Mesothelial cell of epicardium (in vitro differentiated cells): ENCODE measurements around the gene CNTFR. TPM values are rescaled to one million over a fixed set of nuclear protein-coding genes. Genes with fewer than 3 reads are reported as not detected.

ENCODE experiments used
- DNase-seq, 2 experiments: peaks; one replicate each; pipeline ENCODE4 v3.0.0; 2021; ENCODE audit warnings: low spot score in 2 of 2; ENCODE audit not compliant: unreplicated experiment in 2 of 2
- H3K27ac Mint-ChIP-seq: 2 replicates; pipeline ENCODE4 v1.8.0; 2021; ENCODE audit warnings: mixed read lengths
- H3K27me3 Mint-ChIP-seq: 2 replicates; pipeline ENCODE4 v1.8.0; 2021; ENCODE audit warnings: low read depth, mixed read lengths
- H3K36me3 Mint-ChIP-seq: 2 replicates; pipeline ENCODE4 v1.8.0; 2021; ENCODE audit warnings: mixed read lengths
- H3K4me1 Mint-ChIP-seq: 2 replicates; pipeline ENCODE4 v1.8.0; 2021; ENCODE audit warnings: mixed read lengths
- H3K4me3 Mint-ChIP-seq: 2 replicates; pipeline ENCODE4 v1.8.0; 2021; ENCODE audit warnings: mild to moderate bottlenecking, moderate library complexity, mixed read lengths
- H3K9me3 Mint-ChIP-seq: 2 replicates; pipeline ENCODE4 v1.8.0; 2021; ENCODE audit warnings: mixed read lengths
- total RNA-seq: library from RNA; stranded (reverse); gene quantifications from 3 replicates; pipeline ENCODE4 v1.2.1, GENCODE V29; 2021
- TF ChIP-seq, protein P1 (sequence below): fragments of 200-600 bp; sonication (generic); IDR thresholded peaks from one replicate; pipeline ENCODE4 v1.5.0; 2021; ENCODE audit warnings: antibody characterized with exemption; ENCODE audit not compliant: unreplicated experiment

Gene CNTFR
- total RNA-seq, 1 donor from 2014 or later: 28.9 TPM

DNA sequence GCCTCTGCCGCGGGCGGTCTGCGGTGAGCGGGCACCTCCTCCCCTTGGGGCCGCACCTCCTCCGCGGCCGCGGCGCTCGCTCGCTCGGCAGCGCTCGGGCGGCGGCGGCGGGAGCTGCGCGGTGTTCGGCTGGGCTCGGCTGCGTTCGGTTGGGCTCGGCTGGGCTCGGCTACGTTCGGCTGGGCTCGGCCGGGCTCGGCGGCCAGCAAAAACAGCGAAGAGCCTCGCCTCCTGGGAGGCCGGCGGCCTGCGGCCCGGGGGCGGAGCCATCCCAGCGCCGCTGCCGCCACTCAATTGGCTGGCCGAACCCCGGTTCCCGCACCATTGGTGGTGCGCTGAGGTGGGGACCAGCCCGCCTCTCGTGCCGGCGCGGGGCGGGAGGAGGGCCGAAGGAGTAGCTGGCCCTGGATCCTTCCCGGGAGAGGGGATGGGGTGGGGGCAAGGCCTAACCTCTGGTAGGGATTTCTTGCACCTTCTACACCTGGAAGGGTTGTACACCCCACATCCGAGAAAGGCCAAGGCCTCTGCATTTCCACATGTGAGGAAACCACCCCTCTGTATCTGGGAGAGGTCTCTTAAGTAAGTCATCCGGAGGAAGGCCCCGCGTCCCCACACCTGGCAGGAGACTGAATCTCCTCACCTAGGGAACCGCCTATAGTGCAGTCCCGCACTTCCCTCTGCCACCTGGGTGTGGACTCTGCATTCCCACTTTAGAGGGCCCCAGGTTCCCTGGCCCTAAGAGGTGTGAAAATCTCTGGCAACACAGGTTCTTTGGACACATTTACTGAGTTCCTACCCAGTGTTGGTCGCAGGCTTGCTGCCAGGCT is 66.3 kb downstream of the CNTFR start, which contains the start of gene ENHO:
Gene ENHO (minus strand): TSS at position 20 of the 827 bp plus-strand sequence. CDS start 1,295 bp downstream, outside the sequence.
- Mint-ChIP-seq H3K4me3 (peak within 1 kb of the TSS; percentile 62), H3K4me1 (no peaks in the 10 kb centered on the region), H3K27ac (no peak within 1 kb of the TSS), H3K27me3 (peaks cover 64% of the 10 kb centered on the region), H3K36me3 (no peaks in the 10 kb centered on the region), H3K9me3 (no peaks in the 10 kb centered on the region)
- TF ChIP-seq, protein P1, sequence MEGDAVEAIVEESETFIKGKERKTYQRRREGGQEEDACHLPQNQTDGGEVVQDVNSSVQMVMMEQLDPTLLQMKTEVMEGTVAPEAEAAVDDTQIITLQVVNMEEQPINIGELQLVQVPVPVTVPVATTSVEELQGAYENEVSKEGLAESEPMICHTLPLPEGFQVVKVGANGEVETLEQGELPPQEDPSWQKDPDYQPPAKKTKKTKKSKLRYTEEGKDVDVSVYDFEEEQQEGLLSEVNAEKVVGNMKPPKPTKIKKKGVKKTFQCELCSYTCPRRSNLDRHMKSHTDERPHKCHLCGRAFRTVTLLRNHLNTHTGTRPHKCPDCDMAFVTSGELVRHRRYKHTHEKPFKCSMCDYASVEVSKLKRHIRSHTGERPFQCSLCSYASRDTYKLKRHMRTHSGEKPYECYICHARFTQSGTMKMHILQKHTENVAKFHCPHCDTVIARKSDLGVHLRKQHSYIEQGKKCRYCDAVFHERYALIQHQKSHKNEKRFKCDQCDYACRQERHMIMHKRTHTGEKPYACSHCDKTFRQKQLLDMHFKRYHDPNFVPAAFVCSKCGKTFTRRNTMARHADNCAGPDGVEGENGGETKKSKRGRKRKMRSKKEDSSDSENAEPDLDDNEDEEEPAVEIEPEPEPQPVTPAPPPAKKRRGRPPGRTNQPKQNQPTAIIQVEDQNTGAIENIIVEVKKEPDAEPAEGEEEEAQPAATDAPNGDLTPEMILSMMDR: no peak
- DNase-seq: peak; percentile 84 to 99

DNA sequence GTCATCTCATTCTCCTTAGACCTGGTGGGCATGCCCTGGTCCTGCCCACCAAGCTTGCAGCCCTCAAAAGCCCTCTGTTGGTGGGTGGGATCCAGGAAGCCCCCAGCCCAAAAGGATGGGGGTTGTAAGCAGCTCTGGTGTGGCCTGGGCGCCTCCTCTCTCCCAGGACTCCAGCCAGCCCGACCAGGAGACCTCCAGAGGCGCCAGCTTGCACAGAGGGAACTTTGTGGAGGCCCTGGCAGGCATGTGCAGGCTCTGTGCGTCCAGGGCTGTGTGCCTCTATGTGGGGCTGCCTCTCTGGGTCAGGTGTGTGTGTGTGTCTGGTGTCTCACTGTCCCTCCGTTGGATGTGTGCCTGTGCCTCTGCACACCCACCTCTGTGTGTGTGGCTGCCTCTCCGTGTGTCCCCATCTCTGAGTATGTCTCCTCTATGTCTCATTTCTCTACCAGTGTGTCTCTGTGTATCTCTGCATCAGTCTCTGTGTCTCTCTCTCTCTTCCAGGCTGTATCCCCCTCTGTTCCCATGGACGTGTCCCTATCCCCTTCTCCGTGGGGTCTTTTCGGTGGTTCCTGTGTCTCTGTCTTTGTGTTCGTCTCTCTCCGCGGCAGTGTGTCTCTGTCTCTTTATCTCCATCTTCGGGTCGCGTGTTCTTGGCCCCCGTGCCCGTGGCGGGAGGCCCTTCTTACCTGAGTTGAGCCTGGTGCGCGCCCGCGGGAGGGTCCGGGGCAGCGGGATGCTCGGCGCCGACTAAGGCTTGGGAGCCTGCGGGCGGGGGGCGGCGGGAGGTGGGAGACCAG is 67.2 kb downstream of the CNTFR start:
- DNase-seq: no peak
- TF ChIP-seq, protein P1: no peak
- Mint-ChIP-seq H3K27me3 (peaks cover 66% of the 10 kb centered on the region), H3K4me3 (peak overlapping the region; percentile 62), H3K27ac (no peak overlapping the region), H3K36me3 (no peaks in the 10 kb centered on the region), H3K4me1 (no peaks in the 10 kb centered on the region), H3K9me3 (no peaks in the 10 kb centered on the region)

DNA sequence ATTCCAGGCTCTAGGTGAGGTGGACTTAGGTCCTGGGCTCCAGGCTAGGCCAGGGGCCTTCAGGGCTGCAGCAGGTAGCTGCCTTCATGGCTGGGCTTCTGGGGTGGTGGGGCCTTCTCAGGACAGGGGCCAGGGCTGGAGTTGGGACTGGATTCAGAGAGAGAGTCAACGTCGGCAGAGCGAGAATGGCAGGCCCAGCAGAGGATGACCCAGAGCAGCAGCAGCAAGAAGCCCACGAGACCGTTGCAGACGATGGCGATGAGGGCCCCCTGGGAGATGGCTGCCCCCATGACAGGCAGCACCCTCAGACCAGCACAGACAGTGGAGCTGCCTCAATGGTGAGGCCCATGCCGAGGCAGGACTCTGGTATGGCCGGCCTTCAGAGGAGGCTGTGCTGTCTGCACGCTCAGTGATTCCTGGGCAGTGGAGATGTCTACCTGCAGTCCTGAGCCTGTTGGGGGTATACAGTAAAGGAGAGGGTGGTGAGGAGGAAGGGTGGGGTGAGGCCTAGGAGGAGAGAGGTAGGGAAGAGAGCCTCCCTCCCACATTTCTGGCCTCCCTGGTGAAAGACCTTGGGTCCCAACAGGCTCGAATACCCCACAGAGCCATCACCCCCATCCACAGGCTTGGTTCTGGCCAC is 68.0 kb downstream of the CNTFR start:
- no peaks in the 10 kb centered on the region for H3K36me3 Mint-ChIP-seq
- peak overlapping the region; percentile 30 for H3K4me3 Mint-ChIP-seq
- H3K4me1 Mint-ChIP-seq: no peaks in the 10 kb centered on the region
- peaks cover 65% of the 10 kb centered on the region for H3K27me3 Mint-ChIP-seq
- no peaks in the 10 kb centered on the region for H3K9me3 Mint-ChIP-seq
- no peak for DNase-seq
- TF ChIP-seq, protein P1: no peak
- H3K27ac Mint-ChIP-seq: no peak overlapping the region

DNA sequence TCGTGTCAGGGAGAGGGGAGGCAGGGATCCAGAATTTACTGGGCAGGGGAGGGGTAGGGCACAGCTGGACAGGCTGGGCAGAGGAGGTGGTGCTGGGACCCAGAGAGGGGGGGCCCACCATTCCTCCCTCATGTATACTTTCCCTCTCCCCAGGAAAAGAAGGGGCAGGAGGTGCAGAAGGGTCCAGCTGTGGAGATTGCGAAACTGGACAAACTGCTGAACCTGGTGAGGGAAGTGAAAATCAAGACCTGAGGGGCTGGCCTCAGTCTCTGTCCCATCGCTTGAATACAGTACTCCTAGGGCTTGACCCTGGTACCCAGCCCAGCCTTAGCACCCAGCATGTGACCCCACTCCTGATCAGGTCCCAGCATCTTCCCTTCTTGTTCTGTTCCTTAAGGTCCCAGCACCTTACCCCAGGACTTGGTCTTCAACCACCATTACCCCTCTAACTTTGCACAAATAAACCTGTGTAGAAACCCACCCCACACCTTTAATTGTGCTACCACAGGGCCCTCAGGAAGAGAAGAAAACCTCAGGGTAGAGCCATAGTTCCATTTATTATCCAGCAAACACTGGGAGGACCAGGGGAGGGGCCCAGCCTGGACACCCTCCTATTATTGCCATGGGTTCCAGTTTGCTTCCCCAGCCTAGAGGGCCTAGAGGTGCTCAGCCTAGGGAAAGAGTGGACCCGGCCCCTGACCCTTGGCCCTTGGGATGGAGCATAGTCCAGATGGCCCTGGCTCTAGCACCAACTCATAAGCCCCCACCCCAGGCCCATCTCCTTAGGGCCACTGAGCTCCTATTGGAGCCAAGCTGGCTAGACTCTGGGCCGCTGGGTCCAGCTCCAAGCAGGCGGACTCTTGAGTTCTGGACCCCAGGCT is 68.8 kb downstream of the CNTFR start:
- Mint-ChIP-seq H3K27me3 (peaks cover 67% of the 10 kb centered on the region), H3K4me3 (no peak overlapping the region), H3K9me3 (no peaks in the 10 kb centered on the region), H3K4me1 (no peaks in the 10 kb centered on the region), H3K36me3 (no peaks in the 10 kb centered on the region), H3K27ac (no peak overlapping the region)
- no peak for DNase-seq
- TF ChIP-seq, protein P1: no peak

DNA sequence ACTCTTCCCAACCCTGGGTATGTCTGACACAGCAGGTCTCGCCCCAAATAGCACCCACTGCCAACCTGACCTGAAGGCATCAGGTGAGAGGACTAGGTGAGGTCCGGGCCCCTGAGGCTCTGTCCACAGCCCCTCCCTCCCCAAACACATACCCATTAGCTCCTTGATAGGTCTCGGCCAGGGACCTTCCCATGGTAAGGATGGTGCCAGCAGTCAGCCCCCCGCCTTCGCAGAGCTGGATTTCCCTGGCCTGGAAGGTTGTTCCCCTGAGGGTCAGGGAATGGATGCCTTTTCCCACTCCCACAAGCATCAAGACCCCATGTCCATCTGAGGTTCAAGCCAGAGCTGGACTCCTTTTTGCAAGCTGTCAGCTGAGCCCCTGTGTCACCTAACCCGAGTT is 69.4 kb downstream of the CNTFR start:
- Mint-ChIP-seq H3K4me1 (no peaks in the 10 kb centered on the region), H3K9me3 (no peaks in the 10 kb centered on the region), H3K27me3 (peaks cover 60% of the 10 kb centered on the region), H3K4me3 (no peak overlapping the region), H3K36me3 (no peaks in the 10 kb centered on the region), H3K27ac (no peak overlapping the region)
- TF ChIP-seq, protein P1: no peak
- DNase-seq: no peak
